HG03342 (cell line): ENCODE data around the gene SRPRB.

Experiments used
- ATAC-seq: cut with Tn5 transposase; IDR thresholded peaks from one replicate; pipeline ENCODE4 v1.9.1; 2021; ENCODE audit warnings: mild to moderate bottlenecking, moderate library complexity; ENCODE audit not compliant: unreplicated experiment

The SRPRB gene

DNA sequence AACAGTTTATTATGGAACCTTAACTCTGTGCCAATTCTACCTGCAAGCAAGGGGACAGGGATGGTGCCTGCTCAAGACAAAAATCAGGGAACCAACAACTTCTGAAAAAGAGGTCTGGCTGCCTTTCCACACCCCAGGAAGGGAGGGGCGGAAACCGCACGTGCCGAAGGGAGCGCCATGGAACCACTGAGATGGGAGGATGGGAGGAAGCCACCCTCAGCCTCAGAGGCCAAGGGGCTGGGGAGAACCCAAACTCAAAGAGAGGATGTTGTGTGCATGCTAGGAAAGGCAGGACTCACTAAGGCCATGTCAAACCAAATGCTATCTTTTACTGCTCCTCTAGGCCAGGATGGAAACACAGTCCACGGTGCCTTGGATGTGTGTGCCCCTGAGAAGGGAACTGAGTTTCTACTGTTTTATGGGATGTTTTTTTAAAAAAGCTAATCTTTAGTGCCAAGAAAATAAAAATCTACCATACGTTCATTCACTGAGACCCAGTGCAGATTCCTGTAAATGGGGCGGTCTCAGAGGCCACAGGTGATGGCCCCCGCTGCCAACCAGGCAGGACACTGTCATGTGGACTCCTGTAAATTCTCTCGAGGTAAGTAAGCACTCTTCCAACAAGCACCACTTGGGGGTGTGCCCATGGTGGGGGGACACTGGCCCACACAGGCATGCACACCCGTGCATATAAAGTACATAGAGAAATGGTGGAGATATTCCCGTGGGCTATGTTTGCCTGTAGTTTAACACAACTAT is 20.5 kb downstream of the SRPRB start:
- ATAC-seq, result no peak

GRCh38 chr3:133827136-133827535 is 21.5 kb downstream of the SRPRB start:
- ATAC-seq, result no peak

DNA sequence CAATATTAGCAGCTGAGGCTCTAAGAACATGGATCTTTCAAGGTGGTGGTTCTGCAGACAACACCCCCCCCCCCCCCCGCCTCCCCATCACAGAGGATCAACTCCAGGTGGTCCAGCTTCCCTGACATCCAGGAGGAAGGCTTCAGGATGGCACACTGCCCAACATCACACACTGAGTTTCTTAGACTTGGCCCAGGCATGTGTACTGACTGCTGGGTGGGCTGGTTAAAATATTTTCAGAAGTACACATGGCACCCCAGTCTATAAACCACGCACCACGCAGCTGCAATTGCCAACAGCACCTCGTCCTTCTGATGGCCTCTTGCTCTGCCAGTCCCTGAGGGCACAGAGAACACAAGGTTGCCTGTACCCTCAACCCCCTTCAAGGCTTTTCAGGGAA is 22.1 kb downstream of the SRPRB start:
- no peak for ATAC-seq

DNA sequence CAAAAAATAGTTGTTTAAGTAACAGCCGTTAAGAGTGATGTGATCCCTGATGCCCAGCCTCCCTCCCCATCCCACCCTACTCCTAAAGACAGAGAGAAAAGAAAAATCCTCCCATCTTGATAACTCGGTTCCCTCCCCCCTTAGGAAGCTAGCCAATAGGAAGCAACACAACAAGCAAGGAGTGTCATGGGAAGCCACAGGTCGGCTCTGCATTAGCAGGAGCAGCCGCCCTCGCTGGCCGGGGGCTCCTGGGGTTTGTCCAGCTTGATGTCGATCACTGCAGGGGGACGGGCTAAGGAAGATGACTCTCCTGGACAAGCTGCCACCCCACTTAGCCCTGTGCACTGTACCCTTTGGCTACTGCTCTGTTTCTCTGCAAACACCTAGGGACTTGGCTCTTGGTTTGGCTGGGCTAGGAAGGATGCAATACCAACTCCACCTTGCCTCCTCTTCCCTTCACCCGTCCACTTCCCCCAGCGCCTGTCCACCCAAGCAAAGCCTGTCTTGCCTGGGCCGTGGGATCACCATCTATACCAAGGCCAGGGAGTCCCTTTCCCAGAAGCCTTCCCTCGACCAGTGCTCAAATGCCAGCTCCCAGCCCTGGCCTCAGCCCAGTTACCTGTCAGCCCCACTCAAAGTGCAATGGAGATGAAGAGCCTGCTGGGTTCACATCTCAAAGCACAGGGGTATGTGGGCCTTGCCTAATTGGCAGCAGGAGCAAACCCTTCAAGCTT is 23.1 kb downstream of the SRPRB start:
- ATAC-seq, result no peak

GRCh38 chr3:133829310-133829707 is 23.7 kb downstream of the SRPRB start:
- no peak for ATAC-seq

DNA sequence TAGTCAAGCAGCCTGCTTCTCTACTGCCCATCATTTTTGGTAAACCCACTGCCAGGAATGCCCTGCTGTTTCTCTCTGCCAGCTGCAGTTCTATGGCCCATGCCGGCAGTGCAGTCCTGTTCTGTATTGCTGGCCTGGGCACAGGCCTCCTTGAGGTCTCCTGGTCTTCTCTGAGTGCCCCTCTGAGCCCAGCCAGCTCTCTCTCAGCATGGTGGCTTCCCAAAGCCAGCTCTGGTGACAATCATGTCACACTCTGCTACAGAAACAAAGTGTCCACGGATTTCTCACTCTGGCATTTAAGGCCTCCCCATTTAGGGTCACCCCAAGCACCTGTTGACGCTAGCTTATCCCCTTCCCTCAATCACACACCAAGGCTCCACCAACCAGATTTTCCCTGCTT is 24.5 kb downstream of the SRPRB start:
- ATAC-seq, result no peak

GRCh38 chr3:133831966-133832801 is 26.6 kb downstream of the SRPRB start:
- no peak for ATAC-seq

DNA sequence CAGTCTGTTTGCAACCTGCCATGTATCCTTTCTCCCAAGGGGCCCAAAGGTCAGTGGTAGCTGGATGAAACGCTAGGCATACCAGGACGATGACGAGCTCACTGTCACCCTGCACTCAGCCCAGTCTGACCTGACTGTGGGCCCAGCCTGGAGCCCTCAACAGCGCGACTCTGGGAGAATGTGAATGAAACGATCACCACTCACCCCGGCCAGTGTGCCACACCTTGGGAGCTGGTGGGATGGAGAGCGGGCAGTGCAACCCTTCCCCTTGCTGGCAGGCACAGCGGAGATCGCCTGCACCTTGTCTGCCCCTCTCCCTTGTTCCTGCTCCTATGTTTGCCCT is 27.2 kb downstream of the SRPRB start:
- ATAC-seq, result no peak

- ATAC-seq, result no peak
Measured at GRCh38 chr3:133833267-133833666, 27.7 kb downstream of the SRPRB start.

DNA sequence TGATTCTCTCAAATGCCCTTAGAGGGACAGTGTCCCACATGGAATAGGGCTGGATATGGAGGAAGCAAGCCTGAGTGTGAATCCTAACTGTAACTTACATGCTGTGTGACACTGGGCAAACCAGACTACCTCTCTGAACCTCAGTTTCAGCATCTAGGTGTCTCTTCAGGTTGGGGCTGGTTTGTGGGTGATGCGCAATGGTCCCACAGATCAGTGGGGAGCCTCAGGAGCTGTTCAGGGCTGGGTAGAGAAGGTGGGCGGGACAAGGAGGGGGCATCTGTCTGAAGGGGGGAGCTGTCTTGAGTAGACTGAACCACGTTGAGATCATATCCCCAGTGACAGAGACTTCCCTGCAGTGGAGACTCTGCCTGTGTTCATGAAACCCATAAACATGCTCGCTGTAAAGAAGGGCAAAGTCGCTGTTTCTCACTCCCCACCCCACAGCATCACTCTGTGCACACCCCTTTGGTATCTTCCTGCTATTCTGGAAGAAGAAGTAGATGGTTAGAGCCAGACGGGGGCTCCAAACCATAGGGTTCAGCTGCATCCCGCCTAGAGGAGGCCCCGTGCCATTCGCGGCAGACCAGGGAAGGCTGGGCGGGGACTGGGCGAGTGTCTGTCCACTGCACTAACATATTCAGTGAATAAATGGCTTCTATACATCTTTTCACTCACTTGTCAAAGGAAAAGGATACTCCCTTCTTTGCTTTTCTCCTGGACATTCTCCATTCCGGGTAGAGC is 28.4 kb downstream of the SRPRB start:
- no peak for ATAC-seq

DNA sequence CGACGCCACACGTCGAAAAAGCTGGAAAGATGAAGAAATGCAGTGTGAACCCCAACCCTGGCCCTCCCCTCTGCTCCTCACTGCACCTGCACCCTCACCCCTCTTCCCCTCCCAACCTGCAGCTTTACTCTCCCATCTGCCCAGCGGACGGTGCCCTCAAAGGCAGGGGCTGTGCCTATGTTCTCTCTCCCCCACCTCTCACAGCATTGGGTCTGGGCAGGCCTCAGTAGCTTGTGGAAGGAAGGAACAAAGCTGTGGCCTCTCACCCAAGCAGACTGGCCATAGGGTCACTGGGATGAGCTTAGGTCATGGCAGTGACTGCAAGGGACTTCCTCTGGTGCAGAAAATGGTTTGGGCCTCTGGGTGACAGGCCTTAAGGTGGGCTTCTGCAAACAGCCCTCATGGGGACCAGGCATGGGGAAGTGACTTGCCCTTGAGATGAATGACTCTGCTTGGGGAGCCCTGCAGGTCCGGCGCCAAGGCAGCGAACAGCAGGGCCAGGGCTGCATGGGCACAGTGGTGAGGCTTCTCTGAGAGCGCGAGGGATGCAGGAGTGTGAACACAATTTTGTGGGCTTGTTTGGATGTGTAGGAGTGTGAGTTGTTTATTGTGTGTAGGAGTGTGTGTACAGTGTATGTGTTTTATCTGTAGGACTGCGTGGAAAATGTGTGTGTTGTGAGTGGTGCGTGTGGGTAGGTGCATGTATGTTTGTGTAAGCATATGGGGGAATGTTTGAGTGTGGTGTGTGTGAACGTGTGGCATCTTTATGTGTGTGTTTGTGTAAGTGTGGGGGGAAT is 29.2 kb downstream of the SRPRB start:
- no peak for ATAC-seq

DNA sequence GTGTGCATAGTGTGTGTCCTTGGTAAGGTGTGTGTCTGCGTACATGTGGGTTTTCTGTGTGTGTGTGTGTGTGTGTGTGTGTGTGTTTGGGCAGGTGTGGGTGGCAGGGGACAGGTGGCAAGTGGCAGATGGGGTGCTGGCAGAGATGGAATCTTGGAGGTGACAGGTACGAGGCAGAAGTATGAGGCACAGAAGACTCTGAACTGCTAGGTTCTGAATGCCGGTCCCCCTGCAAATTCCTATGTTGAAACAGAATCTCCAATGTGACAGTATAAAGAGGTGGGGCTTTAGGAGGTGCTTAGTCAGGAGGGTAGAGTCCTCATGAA is 29.8 kb downstream of the SRPRB start:
- no peak for ATAC-seq

DNA sequence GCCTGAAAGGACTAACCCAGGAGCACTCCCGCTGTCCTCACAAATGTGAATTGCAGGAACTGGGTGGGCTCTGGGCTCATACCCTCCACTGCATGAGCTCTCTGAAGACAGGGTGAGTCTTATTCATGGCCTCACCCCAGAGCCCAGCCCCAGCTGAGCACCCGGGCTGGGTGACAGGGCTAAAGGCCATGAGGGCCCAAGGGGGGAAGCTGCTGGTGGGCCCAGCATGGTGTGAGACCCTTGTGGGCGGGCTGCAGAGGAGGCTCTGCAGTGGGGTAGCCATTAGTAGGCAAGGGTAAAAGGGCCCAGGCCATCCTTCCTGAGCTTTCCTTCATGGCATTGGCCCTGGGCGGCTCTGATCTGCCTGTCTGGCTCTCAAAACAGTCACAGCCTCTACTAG is 30.3 kb downstream of the SRPRB start:
- ATAC-seq, result no peak

DNA sequence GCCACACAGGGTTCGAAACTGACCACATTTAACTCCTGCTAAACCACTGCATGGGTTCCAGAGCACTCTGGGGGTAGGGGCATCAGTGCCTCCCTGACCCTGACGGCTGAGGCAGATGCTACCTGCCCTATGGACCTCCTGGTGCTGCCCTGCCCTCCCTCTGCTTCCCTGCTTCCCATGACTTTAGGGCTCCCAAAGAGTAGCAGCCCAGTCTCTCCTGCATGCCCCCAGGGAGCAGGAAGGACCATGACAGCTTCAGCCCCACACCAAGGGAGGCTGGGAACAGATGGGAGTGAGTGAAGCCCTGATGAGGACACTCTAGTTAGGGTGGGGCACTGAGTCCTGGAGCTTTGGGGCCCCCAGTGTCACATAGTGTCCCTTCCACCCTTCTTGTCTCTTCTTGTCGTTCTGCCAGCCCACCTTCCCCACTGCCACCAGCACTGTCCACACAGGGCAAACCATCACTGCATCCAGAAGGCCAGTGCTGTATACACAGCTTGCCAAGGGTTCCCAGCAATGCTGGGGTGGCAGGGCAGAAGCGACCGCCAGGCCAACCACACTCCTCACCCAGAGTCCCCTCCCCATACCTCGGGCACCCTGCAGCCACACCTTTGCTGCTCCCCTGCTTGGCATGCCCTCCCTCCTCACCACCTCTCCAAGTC is 31.0 kb downstream of the SRPRB start:
- no peak for ATAC-seq

- ATAC-seq, result no peak
Measured at GRCh38 chr3:133837487-133838295, 32.1 kb downstream of the SRPRB start.

- no peak for ATAC-seq
Measured at GRCh38 chr3:133838296-133838789, 32.7 kb downstream of the SRPRB start.

GRCh38 chr3:133838916-133839800 is 33.5 kb downstream of the SRPRB start:
- ATAC-seq, result no peak
